ENCODE data around the gene TMEFF2. TPM values are rescaled to one million over a fixed set of nuclear protein-coding genes. Genes with fewer than 3 reads are reported as not detected.
A peak's percentile ranks its signal among the peaks of the same experiment; 100 is the strongest.

TMEFF2 gene
- total RNA-seq, 2 experiments from 2014 or later: not detected

- Mint-ChIP-seq H3K4me3 (no peak overlapping the region), H3K27ac (no peak overlapping the region), H3K4me1 (ENCODE audit: low read depth) (peaks cover 11% of the 10 kb centered on the region), H3K27me3 (ENCODE audit: low read depth) (peaks cover 9% of the 10 kb centered on the region), H3K36me3 (ENCODE audit: low read depth) (no peaks in the 10 kb centered on the region), H3K9me3 (no peaks in the 10 kb centered on the region)
- CTCF ChIA-PET: interaction anchor here (0.5 to 2.7 kb wide), 53 partner anchors 8 to 1772 kb away, joined by 3 to 69 read pairs (median 4); partner anchors contain the start of gene TMEFF2
- peak; percentile 83 for DNase-seq
- intact Hi-C loops (cut with micrococcal nuclease): loop anchor here (1.0 to 5.0 kb wide), 10 partner anchors 215 to 997 kb away; no protein-coding TSS in a partner anchor
Measured at GRCh38 chr2:192162392-192163042, 32.2 kb downstream of the TMEFF2 start.

- Mint-ChIP-seq H3K27me3 (ENCODE audit: low read depth) (peaks cover 6% of the 10 kb centered on the region), H3K36me3 (ENCODE audit: low read depth) (no peaks in the 10 kb centered on the region), H3K9me3 (no peaks in the 10 kb centered on the region), H3K4me3 (no peak overlapping the region), H3K4me1 (ENCODE audit: low read depth) (peaks cover 11% of the 10 kb centered on the region), H3K27ac (peak overlapping the region; percentile 1)
- intact Hi-C loops (cut with micrococcal nuclease): loop anchor here (1.0 to 5.0 kb wide), 10 partner anchors 214 to 996 kb away; no protein-coding TSS in a partner anchor
- CTCF ChIA-PET: interaction anchor here (0.7 to 2.7 kb wide), 42 partner anchors 8 to 997 kb away, joined by 3 to 69 read pairs (median 4); partner anchors contain the start of gene TMEFF2
- no peak for DNase-seq
Measured at GRCh38 chr2:192161656-192162290, 33.0 kb downstream of the TMEFF2 start.

- Mint-ChIP-seq H3K36me3 (ENCODE audit: low read depth) (no peaks in the 10 kb centered on the region), H3K27ac (no peak overlapping the region), H3K27me3 (ENCODE audit: low read depth) (peaks cover under 1% of the 10 kb centered on the region), H3K9me3 (no peaks in the 10 kb centered on the region), H3K4me1 (ENCODE audit: low read depth) (peaks cover 11% of the 10 kb centered on the region), H3K4me3 (no peak overlapping the region)
- CTCF ChIA-PET: interaction anchor here (0.6 to 1.7 kb wide), 3 partner anchors 17 to 658 kb away, joined by 4 to 8 read pairs (median 5); no protein-coding TSS in a partner anchor
- intact Hi-C loops (cut with micrococcal nuclease): loop anchor here (5.0 kb wide), 1 partner anchor 447 kb away; no protein-coding TSS in a partner anchor
- no peak for DNase-seq
Measured at GRCh38 chr2:192159736-192160135, 35.0 kb downstream of the TMEFF2 start.

GRCh38 chr2:192159208-192159607, 35.5 kb downstream of the TMEFF2 start:
- CTCF ChIA-PET: interaction anchor here (0.6 to 1.0 kb wide), 2 partner anchors 620 to 658 kb away, joined by 5 to 8 read pairs; no protein-coding TSS in a partner anchor

GRCh38 chr2:192157776-192158175, 37.0 kb downstream of the TMEFF2 start:
- CTCF ChIA-PET: interaction anchor here (1.2 kb wide), 1 partner anchor 606 kb away, joined by 3 read pairs; no protein-coding TSS in a partner anchor
- Mint-ChIP-seq H3K36me3 (ENCODE audit: low read depth) (no peaks in the 10 kb centered on the region), H3K9me3 (no peaks in the 10 kb centered on the region), H3K4me1 (ENCODE audit: low read depth) (peaks cover 11% of the 10 kb centered on the region), H3K4me3 (no peak overlapping the region), H3K27ac (no peak overlapping the region), H3K27me3 (ENCODE audit: low read depth) (peaks cover 5% of the 10 kb centered on the region)
- intact Hi-C loops (cut with micrococcal nuclease): no loop called here
- DNase-seq: no peak

More at GRCh38 chr2:192159208-192159607, 35.5 kb downstream of the TMEFF2 start:
- intact Hi-C loops (cut with micrococcal nuclease): no loop called here
- H3K9me3 Mint-ChIP-seq: no peaks in the 10 kb centered on the region
- peaks cover 11% of the 10 kb centered on the region for H3K4me1 Mint-ChIP-seq (ENCODE audit: low read depth)
- H3K27me3 Mint-ChIP-seq (ENCODE audit: low read depth): peaks cover 3% of the 10 kb centered on the region
- no peak overlapping the region for H3K4me3 Mint-ChIP-seq
- no peaks in the 10 kb centered on the region for H3K36me3 Mint-ChIP-seq (ENCODE audit: low read depth)
- no peak overlapping the region for H3K27ac Mint-ChIP-seq
- DNase-seq: peak; percentile 11

- H3K36me3 Mint-ChIP-seq (ENCODE audit: low read depth): no peaks in the 10 kb centered on the region
- H3K27ac Mint-ChIP-seq: no peak overlapping the region
- H3K27me3 Mint-ChIP-seq (ENCODE audit: low read depth): peaks cover 5% of the 10 kb centered on the region
- DNase-seq: no peak
- H3K4me3 Mint-ChIP-seq: no peak overlapping the region
- CTCF ChIA-PET: interaction anchor here (0.6 to 0.7 kb wide), 2 partner anchors 202 to 617 kb away, joined by 3 to 6 read pairs; no protein-coding TSS in a partner anchor
- intact Hi-C loops (cut with micrococcal nuclease): no loop called here
- H3K4me1 Mint-ChIP-seq (ENCODE audit: low read depth): no peaks in the 10 kb centered on the region
- H3K9me3 Mint-ChIP-seq: no peaks in the 10 kb centered on the region
Measured at GRCh38 chr2:192155511-192156118, 39.1 kb downstream of the TMEFF2 start.

GRCh38 chr2:192153561-192153960, 41.2 kb downstream of the TMEFF2 start:
- peaks cover 5% of the 10 kb centered on the region for H3K27me3 Mint-ChIP-seq (ENCODE audit: low read depth)
- H3K4me1 Mint-ChIP-seq (ENCODE audit: low read depth): no peaks in the 10 kb centered on the region
- H3K36me3 Mint-ChIP-seq (ENCODE audit: low read depth): no peaks in the 10 kb centered on the region
- CTCF ChIA-PET: interaction anchor here (1.7 kb wide), 1 partner anchor 9 kb away, joined by 8 read pairs; no protein-coding TSS in a partner anchor
- no peak for DNase-seq
- H3K27ac Mint-ChIP-seq: no peak overlapping the region
- intact Hi-C loops (cut with micrococcal nuclease): no loop called here
- H3K4me3 Mint-ChIP-seq: no peak overlapping the region
- H3K9me3 Mint-ChIP-seq: no peaks in the 10 kb centered on the region

- intact Hi-C loops (cut with micrococcal nuclease): no loop called here
- Mint-ChIP-seq H3K9me3 (no peaks in the 10 kb centered on the region), H3K4me3 (no peak overlapping the region), H3K27ac (no peak overlapping the region), H3K27me3 (ENCODE audit: low read depth) (peaks cover 5% of the 10 kb centered on the region), H3K4me1 (ENCODE audit: low read depth) (no peaks in the 10 kb centered on the region), H3K36me3 (ENCODE audit: low read depth) (no peaks in the 10 kb centered on the region)
- CTCF ChIA-PET: interaction anchor here (0.6 kb wide), 1 partner anchor 442 kb away, joined by 4 read pairs; no protein-coding TSS in a partner anchor
- no peak for DNase-seq
Measured at GRCh38 chr2:192151853-192152252, 42.9 kb downstream of the TMEFF2 start.

- Mint-ChIP-seq H3K9me3 (no peaks in the 10 kb centered on the region), H3K27me3 (ENCODE audit: low read depth) (peaks cover 5% of the 10 kb centered on the region), H3K4me1 (ENCODE audit: low read depth) (no peaks in the 10 kb centered on the region), H3K36me3 (ENCODE audit: low read depth) (no peaks in the 10 kb centered on the region), H3K27ac (no peak overlapping the region), H3K4me3 (no peak overlapping the region)
- DNase-seq: no peak
- intact Hi-C loops (cut with micrococcal nuclease): no loop called here
- CTCF ChIA-PET: no interaction called here
Measured at GRCh38 chr2:192150166-192150565, 44.6 kb downstream of the TMEFF2 start.

- intact Hi-C loops (cut with micrococcal nuclease): no loop called here
- DNase-seq: no peak
- H3K27ac Mint-ChIP-seq: no peak overlapping the region
- no peaks in the 10 kb centered on the region for H3K4me1 Mint-ChIP-seq (ENCODE audit: low read depth)
- H3K9me3 Mint-ChIP-seq: no peaks in the 10 kb centered on the region
- H3K4me3 Mint-ChIP-seq: no peak overlapping the region
- H3K36me3 Mint-ChIP-seq (ENCODE audit: low read depth): no peaks in the 10 kb centered on the region
- CTCF ChIA-PET: interaction anchor here (0.5 to 1.5 kb wide), 2 partner anchors 13 to 648 kb away, joined by 3 to 4 read pairs; no protein-coding TSS in a partner anchor
- H3K27me3 Mint-ChIP-seq (ENCODE audit: low read depth): peaks cover 5% of the 10 kb centered on the region
Measured at GRCh38 chr2:192148620-192149321, 46.0 kb downstream of the TMEFF2 start.

GRCh38 chr2:192148241-192148619, 46.5 kb downstream of the TMEFF2 start:
- Mint-ChIP-seq H3K27ac (no peak overlapping the region), H3K27me3 (ENCODE audit: low read depth) (peaks cover 5% of the 10 kb centered on the region), H3K4me1 (ENCODE audit: low read depth) (no peaks in the 10 kb centered on the region), H3K4me3 (no peak overlapping the region), H3K36me3 (ENCODE audit: low read depth) (no peaks in the 10 kb centered on the region), H3K9me3 (no peaks in the 10 kb centered on the region)
- intact Hi-C loops (cut with micrococcal nuclease): no loop called here
- CTCF ChIA-PET: interaction anchor here (1.5 kb wide), 1 partner anchor 14 kb away, joined by 4 read pairs; no protein-coding TSS in a partner anchor
- no peak for DNase-seq

Data from activated naive CD4-positive, alpha-beta T cell treated with anti-CD3 and anti-CD28 coated beads for 36 hours (primary cell).